Activated naive CD4-positive, alpha-beta T cell treated with anti-CD3 and anti-CD28 coated beads, Interleukin-2, amount 50 U/mL, for 16 hours (primary cell): ENCODE measurements around the gene UROS.

ENCODE experiments used
- DNase-seq: peaks from one replicate; pipeline ENCODE4 v3.0.0-alpha.2; 2020

The UROS gene

DNA sequence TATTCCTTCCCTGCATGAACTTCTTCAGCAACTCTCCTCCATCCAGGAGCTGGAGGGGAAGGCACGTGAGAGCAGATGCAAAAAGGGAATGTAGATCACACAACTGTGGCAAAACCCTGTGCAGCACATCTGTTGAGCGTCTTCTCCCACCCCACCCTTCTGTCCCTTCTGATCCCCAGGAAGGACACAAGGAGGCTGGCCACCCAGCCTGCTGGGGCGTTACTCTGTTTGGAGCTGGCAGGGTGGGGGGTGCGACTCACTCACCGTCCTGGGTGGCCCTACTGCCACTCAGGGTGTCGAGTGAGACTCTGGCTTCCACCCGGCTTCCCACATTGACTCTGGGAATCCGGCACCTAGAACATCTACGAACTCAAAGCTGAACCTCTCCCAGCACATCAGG, 37.3 kb downstream of the UROS start:
- no peak for DNase-seq

GRCh38 chr10:125783957-125784356, 39.1 kb downstream of the UROS start:
- no peak for DNase-seq

DNA sequence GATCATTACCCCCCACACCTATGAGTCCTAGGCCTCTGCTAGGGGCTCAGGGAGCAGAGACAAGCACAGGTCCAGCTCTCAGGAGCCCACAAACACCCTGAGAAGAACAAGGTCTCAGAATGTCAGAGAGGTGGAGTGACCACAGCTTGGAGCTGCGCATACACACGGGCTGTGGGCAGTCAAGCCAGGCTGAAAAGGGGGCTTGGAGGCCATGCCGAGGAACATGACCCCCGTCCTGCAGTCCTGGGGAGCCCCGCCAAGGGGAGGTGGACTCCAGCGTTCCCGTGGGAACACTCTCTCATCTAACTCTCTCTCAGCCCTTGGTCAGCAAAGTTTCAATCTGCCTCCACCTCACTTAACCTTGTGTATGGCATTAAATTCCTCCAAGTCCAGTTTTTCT, 39.6 kb downstream of the UROS start:
- DNase-seq: no peak

- no peak for DNase-seq
Observed at GRCh38 chr10:125782616-125783015, 40.4 kb downstream of the UROS start.

DNA sequence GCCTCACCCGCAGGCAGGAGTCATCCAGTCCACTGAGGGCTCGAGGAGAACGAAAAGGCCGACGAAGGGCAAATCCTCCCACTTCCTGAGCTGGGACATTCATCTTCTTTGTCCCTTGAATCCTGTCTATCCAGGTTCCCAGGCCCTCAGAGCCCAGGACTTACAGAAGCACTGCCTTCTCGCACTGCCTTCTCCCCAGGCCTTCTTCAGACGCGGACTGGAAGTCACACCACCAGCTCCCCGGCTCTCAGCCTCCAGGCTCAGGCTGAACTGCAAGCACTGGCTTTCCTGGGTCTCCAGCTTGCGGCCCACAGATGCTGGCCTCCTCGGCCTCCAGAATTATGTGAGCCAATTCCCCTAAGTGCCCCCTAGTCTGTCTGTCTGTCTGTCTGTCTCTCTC, 41.0 kb downstream of the UROS start:
- DNase-seq: no peak

DNA sequence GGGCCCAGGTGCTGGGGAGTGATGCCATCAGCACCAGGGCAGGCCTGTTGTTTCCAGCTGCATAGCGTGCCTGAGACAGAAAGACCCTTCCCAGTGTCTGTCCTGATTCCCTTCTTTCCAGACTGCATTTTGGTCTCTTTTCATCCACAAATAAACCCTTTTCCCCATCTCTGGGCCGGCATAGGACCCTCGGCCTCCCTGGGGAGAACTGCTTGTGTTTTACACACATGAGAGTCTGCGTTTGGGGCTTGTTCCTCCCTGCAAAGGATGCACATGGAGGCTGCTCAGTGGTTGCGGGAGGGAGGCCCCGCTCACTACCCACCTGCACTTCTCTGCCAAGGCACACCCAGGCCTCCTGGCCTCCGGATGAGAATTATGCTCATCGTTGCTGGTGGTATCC, 41.7 kb downstream of the UROS start:
- no peak for DNase-seq

GRCh38 chr10:125779403-125780327, 43.4 kb downstream of the UROS start:
- DNase-seq: no peak

- DNase-seq: no peak
Observed at GRCh38 chr10:125778556-125778955, 44.5 kb downstream of the UROS start.

DNA sequence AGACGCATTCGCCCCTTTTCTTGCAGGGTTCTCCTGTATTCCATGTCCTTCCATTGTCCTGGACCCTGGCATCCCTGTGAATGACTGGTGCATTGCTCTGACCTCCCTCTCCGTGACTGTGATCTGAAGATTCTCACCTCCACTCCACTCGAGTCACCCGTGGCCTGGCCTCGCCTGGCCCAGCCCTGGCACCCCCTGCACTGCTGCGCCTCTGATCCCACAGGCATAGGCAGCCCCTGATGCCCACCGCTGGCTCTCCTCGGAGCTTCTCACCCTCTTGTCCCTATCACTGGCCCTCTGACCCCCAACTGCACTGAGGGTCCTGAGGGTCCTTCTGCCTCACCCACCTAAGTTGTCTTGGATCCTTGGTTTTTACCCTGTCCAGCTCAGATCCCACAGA, 45.3 kb downstream of the UROS start:
- no peak for DNase-seq

DNA sequence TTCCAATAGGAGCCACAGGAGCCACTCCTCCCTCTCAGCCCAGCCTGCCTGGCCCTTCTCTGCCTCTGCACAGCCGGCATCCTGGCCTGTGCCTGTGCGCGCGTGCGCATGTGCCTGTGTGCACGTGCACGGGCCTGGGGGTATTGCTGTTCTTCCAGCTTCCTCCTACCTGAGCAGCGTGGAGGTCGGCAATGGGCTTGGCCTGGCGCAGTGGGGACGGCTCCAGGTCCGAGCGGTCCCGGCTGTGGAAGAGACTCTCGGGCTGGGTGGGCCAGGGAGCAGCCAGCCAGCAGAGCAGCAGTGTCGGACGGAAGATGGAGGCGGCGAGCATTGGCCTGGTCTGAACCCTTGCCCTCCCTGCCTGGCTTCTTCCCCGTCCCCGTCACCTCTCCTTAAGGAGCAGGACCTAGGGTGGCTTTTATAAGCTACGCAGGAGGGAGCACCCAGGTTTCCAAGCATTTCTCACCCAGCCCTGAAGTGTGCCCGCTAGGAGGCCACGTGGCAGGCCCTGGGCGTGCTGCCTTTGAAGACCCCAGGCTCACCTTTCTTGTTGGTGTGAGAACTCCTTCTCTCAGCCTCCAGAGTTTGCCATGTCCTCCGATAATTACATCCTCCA, 47.5 kb downstream of the UROS start, which contains the start of gene MMP21:
TSS of gene MMP21 (minus strand) at position 331 of the 616 bp plus-strand sequence. CDS start at position 331, 0 bp downstream.
- no peak for DNase-seq

DNA sequence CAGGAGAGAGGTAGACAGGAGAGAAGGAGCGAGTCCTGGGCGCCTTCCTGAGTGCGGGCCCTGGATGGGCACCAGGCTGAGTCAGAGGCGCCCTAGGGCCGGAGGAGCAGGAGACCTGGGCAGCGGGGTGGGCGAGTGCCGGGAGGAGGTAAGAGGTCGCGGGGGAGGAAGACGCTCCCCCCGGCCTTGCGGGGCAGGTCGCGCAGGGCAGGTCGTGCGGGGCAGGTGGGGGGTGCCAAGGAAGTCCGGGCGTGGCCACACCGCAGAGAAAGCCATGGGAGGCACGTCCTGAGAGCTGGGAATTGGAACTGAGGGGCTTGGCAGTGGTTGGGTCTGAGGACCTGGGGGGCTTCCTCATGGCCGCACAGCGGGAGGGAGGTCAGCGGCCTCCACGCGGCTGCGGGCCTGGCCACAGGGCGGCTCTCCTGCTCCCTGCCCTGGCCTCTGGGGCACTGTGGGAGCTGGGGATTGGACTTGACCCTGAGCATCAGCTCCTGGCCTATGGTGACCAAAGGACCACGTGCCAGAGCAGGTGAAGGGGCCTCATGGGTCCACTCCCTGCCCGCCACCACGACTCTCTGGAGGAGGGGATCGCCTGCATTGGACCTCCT, 48.4 kb downstream of the UROS start:
- no peak for DNase-seq

DNA sequence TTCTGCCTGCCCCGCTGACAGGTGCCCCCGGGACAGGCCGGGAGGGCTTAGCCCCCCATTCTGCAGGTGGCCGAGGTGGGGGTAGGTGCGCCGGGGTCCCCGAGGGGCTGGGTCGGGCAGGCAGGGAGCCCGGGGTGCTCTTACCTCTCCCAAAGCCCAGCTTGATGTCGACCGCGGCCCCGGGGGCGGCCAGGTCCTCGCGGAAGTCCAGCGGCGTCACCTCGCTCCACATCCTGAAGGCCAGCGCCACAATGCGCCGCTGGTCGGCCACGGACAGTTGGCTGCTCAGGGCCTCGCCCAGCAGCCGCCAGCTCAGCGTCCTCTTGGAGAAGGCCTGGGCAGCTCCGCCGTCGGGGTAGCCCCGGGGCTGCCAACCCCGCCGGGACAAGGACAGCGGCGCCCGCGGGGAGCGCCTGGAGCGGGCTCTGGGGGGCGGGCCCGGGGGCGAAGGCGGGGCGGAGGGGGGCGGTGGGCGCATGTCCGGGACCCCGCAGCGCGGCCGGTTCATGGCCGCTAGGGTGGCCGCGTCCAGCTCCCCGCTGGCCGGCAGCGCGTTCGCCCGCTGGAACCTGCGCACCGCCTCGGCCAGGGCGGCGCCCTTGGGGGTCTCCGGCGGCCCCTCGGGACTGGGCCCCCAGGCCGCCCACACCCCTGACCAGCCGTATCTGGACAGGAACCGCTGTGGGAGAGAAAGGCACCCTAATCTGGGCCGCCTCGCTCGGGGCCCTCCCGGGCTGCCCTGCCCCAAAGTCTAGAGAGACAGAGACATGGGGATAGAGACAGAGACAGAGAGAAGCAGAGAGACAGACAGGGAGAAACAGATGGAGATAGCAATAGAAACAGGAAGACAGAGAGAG, 49.1 kb downstream of the UROS start:
- no peak for DNase-seq

DNA sequence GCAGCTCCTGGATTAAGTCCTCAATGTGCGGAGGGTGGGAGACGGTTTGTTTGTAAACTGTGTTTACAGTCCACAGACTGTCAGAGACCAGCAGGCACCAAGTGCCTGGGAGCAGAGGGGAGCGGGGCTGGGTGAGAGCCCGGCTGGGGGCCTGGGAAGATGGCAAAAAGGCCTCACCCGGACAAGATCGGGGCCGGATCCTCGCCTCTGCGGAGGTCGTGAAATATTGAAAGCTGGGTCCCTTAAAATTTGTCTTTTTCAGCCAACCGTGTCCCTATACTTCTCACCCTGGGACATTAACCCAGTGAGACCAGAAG, 50.2 kb downstream of the UROS start:
- no peak for DNase-seq

DNA sequence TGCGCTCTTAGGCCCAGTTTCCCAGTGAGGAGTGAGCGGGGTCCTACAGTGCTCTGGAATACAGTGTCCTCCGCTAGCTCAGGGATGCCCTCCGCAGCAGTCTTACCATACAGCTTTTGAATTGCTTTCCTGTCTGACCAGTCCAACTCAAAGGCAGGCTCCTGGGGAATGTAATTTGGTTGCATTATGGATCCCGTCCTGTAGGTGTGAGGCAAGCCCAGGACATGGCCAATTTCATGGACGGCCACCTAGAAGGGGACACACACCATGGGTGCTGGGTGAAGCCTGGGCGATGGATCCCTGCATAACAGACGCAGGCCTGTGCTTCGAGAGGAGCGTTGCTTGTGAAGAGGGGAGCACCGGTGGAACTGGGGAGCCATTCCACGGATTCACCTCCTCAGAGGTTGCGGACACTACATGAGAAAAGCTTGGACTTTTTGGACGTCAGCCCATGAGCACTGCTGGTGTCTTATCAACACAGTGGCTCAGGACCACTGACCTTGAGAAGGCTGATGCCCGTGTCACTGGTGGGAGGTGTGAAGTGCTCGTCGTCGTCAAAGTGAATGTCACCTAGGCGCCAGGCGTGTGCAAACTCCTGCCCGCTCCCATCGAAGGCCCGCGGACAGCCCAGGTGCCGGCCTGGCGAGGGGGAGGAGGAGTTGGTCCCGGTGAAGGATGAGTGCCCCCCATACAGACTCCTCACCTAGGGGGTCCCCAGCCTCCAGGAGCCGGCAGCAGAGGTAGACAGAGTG, 50.8 kb downstream of the UROS start:
- no peak for DNase-seq

DNA sequence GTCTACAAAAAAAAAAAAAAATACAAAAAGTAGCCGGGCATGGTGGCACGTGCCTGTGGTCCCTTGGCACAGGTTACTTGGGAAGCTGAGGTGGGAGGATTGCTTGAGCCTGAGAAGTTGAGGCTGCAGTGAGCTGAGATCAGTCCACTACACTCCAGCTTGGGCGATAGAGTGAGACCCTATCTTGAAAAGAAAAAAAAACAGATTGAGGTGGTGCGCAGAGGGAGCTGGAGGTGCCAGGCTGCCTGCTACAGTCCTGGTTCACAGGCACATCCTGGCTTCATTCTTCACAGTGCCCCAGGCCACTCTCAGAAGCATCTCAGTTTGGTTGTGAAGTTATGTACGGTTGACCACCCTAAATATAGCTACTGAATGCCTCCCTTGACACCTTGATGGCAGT, 52.2 kb downstream of the UROS start:
- no peak for DNase-seq

GRCh38 chr10:125769175-125769574, 53.9 kb downstream of the UROS start:
- DNase-seq: no peak

- DNase-seq: no peak
Observed at GRCh38 chr10:125768219-125768855, 54.7 kb downstream of the UROS start.

DNA sequence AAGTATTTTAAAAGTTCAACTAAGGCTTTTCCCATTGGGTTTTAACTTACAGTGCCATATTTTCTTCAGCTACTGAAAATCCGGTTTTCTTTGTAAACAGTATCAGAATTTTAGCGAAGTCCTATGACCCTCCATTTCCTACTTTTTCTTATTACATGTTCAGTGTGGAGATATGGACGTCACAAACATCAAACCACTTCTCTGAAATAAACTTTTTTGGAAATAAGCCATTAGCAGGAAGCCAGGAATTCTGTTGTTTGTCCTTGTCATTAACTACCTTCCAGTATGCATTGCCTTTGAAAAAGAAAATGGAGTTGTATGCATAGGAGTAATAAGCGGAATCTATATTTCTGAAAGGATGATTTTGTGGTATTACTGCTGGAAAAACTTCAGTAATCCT, 56.5 kb downstream of the UROS start:
- DNase-seq: no peak

GRCh38 chr10:125765835-125766234, 57.2 kb downstream of the UROS start:
- no peak for DNase-seq

DNA sequence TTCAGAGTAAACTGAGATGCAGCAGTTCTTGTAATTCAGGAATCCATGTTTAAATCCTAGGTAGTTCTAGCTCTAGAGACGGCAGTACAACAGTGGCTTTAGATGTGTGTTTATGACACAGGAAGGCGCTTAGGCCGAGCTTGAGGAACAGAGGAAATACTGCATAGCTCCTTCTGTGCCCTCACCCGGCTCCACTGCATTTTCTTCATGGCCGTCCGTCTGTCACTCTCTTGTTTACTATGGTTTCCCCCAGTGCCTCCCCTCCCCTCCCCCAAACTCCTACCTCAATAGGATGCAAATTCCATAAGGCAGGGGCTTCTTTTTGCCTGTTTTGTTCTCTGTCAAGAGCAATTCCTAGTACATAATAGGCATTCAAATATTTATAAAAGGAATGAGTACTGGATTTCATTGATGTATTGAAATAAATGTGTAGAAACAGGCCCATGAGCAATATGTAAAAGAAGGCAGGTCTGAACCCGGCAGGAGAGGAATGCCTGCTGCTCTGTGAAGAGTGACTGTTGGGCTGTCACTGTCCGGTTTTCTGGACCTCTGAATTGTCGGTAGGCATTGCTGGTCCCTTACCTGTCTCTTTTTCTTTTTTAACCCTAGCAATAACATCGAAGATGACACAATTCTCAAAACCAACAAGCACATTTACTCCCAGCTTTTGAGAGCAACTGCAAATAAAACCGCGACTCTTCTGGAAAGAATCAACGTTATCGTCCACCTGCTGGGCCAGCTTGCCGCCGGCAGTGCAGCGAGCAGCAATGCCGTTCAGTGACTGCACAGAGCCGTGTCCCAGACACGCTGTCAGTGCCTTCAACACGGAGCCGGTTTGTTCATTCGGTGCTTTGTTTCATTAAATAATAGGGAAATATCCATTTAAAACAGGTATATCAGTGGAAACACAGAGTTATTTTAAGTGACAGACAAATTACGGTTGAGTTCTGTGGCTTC, 60.1 kb downstream of the UROS start:
- DNase-seq: no peak

DNA sequence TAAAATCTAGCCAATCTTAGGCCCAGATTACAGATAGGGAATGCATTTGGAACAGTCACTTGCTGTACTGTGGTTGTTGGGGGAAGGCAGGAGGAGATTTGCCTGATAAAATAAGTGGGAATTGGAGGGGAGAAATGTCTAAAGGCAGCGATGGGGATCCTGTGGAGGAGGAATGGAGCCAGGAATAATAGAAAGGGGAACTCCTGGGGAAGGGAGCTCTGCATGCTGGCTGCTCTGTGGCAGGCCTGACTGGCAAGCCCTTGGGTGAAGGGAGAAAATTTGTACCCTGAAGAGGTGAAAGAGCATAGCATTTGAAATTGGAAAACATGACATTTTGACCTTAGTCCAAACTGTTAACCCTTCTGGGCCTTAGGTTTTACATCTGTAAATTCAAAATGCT, 61.1 kb downstream of the UROS start:
- no peak for DNase-seq
